Activated gamma-delta T cell treated with Interleukin-2 at 50 U/mL for 16 hours (primary cell): ENCODE data around the gene SDK2.

ENCODE experiments used
- DNase-seq: peaks from one replicate; pipeline ENCODE4 v3.0.0-alpha.2; 2020

Gene SDK2, protein sequence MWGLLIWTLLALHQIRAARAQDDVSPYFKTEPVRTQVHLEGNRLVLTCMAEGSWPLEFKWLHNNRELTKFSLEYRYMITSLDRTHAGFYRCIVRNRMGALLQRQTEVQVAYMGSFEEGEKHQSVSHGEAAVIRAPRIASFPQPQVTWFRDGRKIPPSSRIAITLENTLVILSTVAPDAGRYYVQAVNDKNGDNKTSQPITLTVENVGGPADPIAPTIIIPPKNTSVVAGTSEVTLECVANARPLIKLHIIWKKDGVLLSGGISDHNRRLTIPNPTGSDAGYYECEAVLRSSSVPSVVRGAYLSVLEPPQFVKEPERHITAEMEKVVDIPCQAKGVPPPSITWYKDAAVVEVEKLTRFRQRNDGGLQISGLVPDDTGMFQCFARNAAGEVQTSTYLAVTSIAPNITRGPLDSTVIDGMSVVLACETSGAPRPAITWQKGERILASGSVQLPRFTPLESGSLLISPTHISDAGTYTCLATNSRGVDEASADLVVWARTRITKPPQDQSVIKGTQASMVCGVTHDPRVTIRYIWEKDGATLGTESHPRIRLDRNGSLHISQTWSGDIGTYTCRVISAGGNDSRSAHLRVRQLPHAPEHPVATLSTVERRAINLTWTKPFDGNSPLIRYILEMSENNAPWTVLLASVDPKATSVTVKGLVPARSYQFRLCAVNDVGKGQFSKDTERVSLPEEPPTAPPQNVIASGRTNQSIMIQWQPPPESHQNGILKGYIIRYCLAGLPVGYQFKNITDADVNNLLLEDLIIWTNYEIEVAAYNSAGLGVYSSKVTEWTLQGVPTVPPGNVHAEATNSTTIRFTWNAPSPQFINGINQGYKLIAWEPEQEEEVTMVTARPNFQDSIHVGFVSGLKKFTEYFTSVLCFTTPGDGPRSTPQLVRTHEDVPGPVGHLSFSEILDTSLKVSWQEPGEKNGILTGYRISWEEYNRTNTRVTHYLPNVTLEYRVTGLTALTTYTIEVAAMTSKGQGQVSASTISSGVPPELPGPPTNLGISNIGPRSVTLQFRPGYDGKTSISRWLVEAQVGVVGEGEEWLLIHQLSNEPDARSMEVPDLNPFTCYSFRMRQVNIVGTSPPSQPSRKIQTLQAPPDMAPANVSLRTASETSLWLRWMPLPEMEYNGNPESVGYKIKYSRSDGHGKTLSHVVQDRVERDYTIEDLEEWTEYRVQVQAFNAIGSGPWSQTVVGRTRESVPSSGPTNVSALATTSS (N-terminal part only)

DNA sequence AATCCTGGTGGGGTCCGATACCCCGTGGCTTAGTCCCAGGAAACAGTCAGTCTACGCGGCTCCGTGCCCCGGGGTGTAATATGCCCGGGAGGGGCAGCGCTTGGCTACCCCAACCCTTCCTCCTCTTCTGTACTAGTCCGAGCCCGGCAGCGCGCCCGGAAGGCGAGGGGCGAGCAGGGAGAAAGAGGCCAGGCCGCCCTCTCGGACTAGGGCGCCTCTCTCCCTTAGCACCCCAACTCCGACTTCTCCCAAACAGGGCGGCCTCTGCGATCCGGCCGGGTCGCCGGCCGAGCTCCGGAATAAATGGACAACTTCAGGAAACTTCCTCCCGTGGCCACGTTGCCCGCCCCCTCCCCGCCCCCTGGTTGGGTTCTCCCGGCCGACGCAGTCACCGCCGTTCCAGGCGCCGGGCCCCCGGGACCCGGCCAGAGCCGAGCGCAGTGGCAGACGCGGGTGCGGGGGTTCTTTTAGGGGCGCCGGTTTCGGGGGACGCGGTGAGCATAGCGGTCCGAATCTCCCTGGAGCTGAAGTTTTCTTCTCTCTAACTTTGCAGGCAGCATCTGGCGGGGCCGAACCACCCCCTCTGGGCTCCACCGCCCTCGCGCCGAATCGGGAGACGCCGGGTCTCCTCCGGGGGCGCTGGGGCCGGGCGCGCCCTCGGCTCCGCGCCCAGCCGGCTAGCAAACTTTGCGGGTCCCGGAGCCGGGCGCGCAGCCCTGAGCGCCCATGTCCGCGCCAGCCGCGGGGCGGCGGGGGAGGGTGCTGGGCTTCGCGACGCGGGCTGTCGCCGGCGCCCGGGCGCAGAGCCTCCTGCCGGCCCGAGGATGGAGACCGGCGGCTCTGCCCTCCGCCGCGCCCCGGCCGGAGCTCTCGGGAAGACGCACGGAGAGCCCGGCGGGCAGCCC is at the start of gene SDK2:
Gene SDK2, minus strand, starts transcription at position 301 of the 905 bp plus-strand sequence. CDS start 357 bp downstream, outside the sequence.
- no peak for DNase-seq

DNA sequence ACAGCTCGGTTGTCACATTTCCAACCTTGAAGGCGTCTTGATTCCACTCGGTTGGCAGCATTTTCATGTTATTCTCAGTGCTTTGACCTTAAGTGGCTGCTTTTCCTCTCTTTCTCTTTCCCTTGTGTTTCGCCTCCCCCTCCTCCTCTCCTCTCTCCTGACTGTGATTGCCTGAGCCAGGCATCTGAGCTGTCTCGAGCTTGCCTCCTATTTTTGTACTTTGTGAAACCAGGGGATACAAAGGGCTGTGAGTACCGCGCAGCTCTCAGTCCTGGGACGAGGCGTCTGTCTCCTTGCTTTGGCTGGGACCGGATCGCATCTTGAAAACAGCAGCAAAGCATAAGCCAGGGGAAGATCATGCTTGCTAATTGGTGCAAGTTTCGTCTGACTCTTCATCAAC is 48.8 kb upstream of the SDK2 start:
- no peak for DNase-seq

DNA sequence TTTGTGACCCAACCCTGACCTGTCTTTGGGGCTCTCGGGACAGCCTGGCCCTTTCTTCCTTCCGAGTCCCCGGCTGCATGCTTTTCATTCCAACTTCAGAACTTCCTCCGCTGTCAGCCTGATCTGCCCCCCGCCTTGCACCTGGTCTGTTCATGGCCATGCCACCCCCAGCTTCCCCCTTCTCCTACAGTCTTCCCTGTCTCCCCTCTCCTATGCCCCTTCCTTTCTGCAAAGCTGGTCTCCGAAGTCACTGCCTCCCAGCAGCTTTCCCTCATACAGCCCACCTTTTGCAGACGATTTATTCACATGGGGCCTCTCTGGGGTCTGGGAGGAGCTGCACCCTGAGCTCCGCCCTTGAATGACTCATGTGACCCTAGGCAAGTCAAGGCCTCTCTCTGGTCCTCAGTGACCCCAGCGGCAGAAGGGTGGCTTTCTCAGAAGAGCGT is 47.1 kb upstream of the SDK2 start:
- no peak for DNase-seq

DNA sequence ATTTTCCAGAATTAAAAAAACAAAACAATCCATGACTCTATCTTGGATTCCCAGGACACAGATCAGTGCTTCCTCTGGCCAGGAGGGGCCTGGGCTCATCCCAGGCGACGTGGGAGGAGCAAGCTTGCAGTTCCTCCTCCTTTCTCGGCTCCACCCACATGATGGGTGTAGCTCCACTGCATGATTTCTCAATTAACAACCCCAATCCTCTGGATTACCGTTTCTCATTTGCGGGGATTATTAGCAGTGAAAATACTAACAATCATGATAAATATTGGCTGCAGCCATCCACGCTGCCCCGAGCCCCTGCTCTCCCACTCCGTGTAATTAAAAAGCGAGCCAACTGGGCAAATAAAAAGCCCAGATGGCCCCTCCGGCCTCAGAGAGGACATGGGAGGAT is 46.4 kb upstream of the SDK2 start:
- DNase-seq: no peak

DNA sequence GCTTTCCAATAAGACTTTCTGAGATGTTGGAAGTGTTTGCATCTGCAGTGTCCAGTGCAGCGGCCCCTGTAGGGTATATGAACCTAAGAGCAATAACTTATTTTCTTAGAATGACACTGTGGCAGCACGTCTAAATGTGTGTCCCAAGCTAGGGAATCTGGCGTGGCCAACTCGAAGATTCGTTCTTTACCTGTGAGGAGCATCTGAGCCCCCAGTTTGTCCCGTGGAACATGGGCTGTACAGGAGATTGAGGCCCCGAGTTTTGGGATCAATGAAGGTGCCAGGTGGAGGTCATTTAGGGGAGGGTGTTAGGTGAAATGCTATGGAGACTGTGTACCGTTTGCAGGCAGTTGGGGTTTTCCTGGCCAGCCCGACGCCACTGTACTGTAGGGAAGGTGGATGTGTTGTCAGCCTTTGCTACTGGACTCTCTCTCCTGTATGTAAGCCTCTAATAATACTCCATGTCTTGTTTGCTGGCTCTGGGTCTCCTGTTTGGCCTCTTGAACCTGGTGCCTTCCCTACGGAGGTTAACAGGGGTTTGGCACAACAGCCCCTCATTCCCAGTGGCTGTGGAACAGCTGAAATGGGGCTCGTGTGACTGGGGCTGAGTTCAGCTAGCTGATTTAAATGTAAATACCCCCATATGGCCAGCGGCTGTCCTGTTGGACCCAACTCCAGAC is 45.5 kb upstream of the SDK2 start:
- no peak for DNase-seq

DNA sequence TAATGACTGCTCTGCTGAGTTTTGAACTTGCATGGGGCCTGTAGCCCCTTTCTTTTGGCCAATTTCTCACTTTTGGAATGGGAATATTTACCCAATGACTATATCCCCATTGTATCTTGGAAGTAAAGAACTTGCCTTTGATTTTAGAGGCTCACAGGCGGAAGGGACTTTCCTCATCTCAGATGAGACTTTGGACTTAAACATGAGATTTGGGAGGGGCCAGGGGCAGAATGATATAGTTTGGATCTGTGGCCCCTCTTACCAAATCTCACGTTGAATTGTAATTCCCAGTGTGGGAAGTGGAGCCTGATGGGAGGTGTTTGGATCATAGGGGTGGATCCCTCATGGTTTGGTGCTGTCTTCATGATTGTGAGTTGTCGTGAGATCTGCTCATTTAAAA is 42.7 kb upstream of the SDK2 start:
- DNase-seq: no peak

DNA sequence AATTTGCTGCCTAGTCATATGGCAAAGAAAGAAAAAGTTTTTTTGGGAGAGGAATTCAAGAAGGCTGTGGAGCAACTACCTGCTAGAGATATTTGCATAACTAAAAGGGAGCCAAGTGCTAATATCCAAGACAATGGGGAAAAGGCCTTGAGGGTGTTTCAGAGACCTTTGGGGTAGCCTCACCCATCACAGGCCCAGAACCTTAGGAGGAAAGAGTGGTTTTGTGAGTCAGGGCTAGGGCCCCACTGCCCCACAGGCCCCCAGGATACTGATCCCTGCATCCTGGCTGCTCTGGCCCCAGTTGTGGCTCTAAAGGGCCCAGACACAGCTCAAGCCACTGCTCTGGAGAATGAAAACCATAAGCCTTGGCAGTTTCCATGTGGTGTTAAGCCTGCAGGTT is 41.9 kb upstream of the SDK2 start:
- no peak for DNase-seq

DNA sequence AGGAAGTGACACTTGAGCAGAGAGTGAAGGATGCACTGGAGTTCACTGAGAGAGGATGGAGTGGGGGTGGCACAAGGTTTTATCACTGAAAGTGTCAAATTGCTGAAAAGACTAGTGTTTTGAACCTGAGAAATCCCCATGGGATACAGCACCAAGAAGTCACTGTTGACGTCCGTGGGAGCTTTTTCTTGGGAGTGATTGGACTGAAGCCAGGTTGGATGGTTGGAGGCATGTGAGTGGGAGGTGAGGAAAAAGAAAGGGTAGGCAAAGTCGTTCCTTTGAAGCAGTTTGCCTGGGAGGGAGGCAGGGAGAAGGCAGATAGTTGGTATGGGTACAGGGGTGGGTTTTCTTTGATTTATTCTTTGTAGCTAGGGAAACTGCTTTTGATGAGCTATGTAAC is 39.9 kb upstream of the SDK2 start:
- DNase-seq: no peak

DNA sequence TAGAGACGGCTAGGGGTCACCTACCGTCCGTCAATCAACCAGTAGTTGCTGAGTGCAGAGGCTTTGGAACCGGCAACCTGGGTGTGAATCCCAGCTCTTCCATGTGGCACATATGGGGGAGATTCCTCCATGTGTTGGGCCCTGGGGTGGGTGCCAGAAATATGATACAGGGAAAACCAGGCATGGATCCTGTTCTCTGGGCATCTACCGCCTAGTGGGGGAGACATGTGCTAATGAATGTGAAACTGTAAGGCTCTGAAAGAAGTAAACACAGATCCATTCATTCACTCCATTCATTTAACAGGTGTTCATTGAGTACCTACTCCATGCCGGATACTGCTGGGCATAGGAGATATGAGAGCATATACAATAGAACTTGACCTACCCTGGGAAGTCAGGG is 39.5 kb upstream of the SDK2 start:
- DNase-seq: no peak

DNA sequence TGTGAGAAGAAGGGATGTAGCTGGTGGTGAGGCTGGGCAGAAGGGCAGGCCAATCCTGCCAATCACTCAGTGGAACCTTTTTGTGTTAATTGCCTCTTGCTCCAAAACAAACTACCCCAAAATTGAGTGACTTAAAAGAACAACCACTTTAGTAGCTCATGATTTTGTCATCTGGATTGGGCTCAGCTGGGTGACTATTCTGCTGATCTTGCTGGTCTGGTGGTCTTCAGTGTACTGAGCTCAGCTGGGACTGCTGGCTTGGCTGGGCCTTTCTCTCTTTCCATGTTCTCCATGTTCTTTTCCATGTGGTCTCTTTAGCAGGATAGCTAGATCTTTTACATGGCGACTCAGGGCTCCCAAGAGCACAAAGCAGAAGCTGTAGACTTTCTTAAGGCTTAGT is 37.7 kb upstream of the SDK2 start:
- DNase-seq: no peak

DNA sequence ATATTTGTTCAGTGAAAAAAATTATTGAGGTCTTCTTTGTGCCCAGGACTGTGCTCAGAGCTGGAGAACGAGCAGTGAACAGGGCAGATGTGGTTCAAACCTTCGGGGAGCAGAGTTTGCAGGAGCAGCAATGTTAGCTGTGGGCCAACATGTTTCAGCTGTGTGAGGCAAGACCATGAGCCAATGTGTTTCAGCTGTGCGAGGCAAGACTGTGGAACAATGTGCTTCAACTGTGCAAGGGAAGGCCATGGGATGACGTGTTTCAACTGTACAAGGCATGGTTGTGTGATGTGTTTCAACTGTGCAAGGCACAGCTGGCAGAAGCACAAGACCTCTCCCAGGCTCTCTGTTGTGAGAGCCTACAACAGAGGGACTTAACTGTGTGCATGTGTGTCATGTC is 35.2 kb upstream of the SDK2 start:
- no peak for DNase-seq

DNA sequence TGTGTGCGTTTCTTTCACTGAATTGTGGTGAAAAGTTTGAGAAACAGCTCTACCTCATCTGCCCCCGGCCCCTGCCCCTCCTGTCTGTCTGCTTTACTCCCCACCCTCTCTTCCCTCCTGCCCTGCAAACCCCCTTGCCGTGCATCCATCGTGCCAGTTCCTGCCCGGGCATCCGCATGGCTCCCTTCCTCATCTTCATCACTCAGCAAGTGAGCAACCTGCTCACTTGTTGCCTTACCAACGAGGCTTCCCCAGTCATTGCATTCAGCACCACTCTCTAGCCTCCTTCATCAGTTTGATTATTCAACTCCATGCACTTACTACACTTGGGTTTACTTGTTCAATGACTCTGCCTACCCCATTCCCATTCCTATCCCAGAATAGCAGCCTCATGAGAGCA is 34.8 kb upstream of the SDK2 start:
- DNase-seq: no peak

DNA sequence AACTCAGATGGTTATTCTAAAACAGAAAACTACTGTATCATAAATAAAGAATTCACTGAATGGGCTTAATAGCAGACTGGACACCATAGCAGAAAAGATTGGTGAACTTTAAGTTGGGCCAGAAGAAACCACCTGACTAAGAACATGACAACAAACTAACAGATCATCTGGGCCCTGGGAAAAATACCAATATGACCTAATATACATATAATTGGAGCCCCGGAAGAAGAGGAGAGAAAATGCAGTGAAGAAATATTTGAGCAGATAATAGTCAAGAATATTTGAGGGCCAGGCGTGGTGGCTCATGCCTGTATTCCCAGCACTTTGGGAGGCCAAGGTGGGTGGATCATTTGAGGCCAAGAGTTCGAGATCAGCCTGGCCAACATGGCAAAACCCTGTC is 25.5 kb upstream of the SDK2 start:
- no peak for DNase-seq

DNA sequence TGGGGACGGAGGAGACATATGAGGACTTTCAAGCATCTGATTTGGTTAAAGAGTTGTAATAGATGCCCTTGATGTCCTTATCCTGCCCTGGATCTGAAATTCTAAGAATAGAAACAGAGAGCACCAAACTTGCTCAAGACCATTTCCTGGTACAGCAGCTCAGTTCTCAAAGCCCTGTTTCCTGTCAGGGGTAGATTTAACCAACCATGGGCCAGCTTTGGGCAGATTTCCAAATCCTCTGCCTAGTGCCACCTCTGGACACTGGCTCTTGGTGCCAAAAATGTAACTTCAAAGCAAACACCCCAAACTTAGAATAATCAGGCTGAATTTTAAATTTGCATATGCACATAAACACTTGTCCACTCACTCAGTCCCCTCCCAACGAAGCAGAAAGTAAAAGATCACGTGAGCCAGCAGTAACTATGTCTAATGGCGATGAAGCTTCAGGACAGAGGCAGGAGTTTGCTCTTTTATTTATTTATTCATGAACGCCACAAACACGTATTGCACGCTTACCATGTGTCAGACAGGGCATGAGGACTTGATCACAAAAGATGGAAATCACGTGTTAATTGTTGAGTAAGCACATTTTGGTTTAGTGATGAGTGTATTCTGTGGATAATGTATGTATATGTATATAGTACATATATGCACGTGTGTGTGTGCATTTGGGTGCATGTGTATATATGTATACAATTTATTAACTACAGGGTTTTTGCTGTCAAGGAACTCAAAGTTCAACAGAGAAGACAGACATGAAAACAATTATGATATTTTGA is 23.1 kb upstream of the SDK2 start:
- no peak for DNase-seq

DNA sequence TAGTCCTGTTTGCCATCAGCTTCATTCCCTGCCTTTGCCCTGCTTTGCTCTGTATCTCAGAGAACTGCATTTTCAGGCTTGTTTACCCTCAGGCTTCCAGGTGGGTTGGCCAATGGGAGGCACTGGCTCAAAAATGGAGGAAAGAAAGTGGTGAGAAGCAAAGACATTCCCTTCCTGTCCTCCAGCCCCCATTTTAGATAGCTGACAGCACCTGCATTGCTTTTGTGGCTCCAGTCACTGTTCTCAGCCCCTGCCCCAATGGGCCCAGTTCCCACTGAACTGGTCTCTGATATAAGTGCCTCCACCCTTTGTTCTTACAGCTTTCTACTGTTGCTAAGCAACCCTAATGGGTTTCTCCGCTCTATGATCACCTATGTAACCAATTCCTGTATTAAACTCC is 19.4 kb upstream of the SDK2 start:
- DNase-seq: no peak

DNA sequence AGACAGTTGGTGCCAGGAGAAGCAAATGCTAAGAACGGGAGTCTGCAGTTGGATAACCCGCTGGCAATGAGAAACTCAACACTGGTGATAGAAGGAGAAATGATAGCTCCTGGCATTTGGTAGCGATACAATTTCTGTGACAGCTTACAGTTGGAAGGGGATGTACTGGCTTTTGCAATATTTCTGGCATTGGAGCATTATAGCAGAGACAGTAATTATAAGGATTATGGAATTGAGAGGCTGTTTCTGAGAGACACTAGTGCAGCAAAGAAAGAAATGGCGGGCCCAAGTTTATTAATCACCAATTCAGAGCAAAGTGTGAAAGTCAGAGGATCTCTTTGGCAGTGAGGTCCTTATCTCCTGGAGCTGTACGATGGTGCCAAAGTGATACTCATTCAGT is 16.1 kb upstream of the SDK2 start:
- no peak for DNase-seq

DNA sequence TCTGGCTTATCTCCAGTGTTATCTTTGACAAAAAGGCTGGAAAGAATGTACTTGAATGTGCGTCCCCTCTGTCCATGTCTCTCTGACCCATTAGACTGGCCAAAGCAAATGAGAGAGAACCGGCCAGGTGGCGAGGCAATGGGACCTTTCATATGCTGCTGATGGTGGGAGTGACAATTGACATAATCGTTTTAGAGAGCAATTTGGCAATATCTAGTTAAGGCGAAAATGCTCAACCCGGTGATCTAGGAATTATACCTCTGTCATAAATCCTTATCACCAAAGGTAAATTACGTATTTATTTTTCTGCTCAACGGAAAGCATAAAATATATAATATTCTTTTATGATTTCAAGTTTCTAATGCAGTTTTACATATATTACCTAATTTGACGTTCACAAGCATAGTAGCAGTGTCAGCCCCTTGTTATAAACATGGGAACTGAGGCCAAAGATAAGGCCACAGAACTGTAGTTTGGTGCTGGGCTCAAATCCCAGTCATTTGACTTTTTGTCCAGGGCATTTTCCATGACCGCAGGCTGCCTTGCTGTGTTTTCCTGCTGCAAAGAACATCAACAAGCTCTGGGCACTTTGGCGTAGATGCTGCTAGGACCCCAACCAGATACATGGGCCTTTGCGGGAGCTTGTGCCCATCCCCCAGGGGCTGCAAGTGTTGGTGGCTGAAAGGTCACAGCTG is 14.7 kb upstream of the SDK2 start:
- no peak for DNase-seq

DNA sequence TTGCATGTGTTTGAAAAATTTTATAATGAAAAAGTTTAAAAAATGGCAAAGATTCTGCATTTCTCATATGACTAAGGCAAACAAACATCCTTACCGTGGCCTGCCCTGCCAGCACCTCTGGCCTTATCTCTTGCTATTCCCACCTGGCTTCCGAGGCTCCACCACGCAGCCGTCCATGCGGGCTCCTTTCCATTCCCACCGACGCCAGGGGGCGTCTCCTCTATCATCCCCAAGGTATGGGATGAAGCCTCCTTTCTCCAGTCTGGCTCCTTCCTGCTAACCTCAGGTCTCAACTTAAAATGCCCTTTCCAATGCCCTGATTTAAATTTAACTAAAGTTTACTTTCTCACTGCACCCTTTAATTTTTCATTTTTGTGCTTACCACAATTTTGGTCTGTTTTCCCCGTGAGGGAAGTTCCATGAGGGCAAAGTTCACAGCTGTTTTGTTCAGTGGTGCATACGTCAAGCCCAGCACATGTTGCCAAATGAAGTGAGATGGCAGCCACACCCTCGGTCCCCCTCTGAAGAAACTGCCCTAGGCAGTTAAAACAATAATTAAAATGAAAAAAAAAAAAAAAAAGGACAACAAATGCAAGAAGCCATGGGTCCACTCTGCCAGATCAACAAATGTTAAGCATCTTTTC is 13.3 kb upstream of the SDK2 start:
- peak; percentile 35 for DNase-seq

DNA sequence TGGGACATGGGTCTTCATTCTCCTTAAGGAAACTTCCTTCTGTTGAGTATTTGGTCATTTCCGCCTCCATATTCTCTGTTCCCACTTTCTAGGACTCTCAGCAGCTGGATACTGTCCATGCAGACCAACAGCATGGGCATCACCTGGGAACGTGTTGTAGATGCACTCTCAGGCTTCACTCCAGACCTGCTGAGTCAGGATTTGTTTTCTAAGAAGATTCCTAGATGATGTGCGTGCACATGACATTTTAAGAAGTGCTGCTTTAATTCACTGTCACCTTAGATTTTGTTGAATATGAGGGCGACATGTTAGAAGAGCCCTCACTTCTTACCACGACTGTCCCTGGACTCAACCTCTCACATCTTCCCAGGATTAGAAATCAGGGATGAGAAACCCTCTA is 10.0 kb upstream of the SDK2 start:
- no peak for DNase-seq

DNA sequence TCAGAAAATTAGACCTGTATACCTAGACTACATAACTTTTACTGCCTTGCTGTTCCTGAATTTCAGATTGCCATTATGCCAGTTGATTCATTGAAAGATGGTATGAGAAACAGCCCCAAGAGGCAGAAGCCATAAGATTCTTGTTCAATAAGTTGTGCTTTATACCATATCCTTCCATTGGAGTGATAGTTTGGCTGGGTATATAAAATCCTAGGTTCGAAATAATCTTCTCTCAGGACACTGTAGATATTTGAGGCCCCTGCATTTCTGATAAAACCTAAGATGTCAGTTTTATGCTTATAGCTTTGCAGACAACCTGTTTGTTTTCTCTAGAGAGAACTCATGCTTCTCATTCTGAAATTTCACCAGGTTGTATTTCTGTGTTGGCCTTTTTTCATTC is 9.6 kb upstream of the SDK2 start:
- no peak for DNase-seq
